ENCODE results near the gene NPAT. TPM values are rescaled to one million over a fixed set of nuclear protein-coding genes. Genes with fewer than 3 reads are reported as not detected.

The NPAT gene
- total RNA-seq, 1 donor from 2014 or later, result 6.9 TPM

GRCh38 chr11:108221911-108222573 is 396 bp downstream of the NPAT start:
- no peak for DNase-seq (ENCODE audit: low spot score)
- intact Hi-C loops (cut with DNase I), result loop anchor here (2.0 to 10.0 kb wide), 5 partner anchors 100 to 443 kb away; partner anchors contain the start of genes ACAT1, C11orf65, CUL5 and DDX10

GRCh38 chr11:108221371-108221770 is 1.1 kb downstream of the NPAT start:
- intact Hi-C loops (cut with DNase I), result loop anchor here (5.0 to 10.0 kb wide), 4 partner anchors 99 to 443 kb away; partner anchors contain the start of genes ACAT1, CUL5, DDX10 and POGLUT3
- DNase-seq (ENCODE audit: low spot score), result no peak

DNA sequence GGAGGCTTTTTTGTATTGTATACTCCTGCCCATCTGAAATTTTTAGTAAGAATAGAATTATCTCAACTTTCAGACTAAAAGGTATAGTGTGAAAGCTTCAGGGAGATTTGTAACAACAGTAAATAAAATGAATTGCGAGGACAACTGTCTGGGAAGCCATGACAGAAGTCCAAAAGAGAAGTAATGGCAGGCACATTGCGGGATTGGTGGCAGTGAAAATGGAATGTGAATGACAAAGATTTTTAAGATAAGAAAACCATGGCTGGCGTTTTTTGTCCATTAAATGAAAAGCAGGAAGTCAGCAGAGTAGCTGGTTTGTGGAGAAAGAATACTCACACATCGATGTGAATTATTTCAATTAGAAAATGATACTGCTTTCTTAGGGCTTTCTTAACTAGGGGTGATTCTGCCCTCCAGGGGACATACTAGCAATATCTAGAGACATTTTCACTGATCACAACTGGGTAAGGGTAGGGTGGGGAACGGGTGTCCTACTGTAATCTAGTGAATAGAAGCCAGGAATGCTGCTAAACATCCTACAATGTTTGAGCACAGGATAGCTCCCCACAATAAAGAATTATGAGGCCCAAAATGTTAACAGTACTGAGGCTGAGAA is 1.6 kb downstream of the NPAT start:
- intact Hi-C loops (cut with DNase I), result loop anchor here (5.0 to 10.0 kb wide), 4 partner anchors 99 to 444 kb away; partner anchors contain the start of genes ACAT1, CUL5, DDX10 and POGLUT3
- DNase-seq (ENCODE audit: low spot score), result no peak

GRCh38 chr11:108218912-108219783 is 3.3 kb downstream of the NPAT start:
- DNase-seq (ENCODE audit: low spot score), result no peak
- intact Hi-C loops (cut with DNase I), result no loop called here

- no peak for DNase-seq (ENCODE audit: low spot score)
- intact Hi-C loops (cut with DNase I), result no loop called here
These were observed 4.0 kb downstream of the NPAT start for GRCh38 chr11:108218455-108218854.

- intact Hi-C loops (cut with DNase I), result no loop called here
- DNase-seq (ENCODE audit: low spot score), result no peak
These were observed 5.5 kb downstream of the NPAT start for GRCh38 chr11:108216988-108217387.

DNA sequence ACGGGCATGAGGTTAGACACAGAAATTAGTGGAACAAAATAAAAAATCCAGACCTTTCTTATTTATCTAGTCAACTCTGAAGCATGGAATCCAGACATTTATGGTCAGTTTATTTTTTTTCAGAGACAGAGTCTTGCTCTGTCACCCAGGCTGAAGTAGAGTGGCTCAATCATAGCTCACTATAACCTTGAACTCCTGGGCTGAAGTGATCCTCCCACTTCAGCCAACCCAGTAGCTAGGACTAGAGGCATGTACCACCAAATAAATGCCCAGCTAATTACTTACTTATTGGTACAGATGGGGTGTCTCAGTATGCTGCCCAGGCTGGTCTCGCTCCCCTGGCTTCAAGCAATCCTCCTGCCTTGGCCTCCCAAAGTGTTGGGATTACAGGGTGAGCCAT is 8.7 kb downstream of the NPAT start:
- intact Hi-C loops (cut with DNase I), result no loop called here
- DNase-seq (ENCODE audit: low spot score), result no peak

DNA sequence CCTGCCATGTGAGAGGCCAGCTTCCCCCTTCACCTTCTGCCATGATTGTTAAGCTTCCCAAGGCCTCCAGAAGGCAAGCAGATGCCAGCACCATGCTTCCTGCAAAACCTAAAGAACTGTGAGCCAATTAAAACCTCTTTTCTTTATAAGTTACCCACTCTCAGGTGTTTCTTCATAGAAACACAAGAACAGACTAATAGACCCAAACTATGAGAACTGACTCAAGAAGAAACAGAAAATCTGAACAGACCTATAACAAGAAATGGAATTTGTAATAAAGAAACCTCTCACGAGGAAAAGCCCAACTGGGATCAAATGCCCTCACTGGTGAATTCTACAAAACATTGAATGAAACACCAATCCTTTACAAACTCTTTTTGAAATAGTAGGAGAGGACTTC is 12.0 kb downstream of the NPAT start:
- no peak for DNase-seq (ENCODE audit: low spot score)
- intact Hi-C loops (cut with DNase I), result no loop called here

DNA sequence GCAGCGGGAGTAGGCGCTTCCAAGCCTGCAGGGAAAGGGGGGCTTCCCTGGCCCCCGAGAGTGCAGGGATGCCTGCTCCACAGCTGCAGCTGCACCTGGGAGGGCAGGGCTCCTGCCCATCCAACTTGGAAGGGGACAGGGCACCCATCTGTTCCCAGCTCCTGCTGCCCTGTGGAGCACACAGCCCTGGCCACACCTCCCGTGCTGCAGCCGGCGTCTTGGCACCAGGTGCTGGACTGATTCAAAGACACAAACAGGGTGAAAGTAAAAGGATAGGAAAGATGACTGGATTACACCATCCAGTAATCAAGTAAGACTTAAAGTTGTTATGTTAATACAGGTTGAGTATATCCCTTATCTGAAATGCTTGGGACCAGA is 14.8 kb downstream of the NPAT start:
- DNase-seq (ENCODE audit: low spot score), result no peak
- intact Hi-C loops (cut with DNase I), result no loop called here

- intact Hi-C loops (cut with DNase I), result no loop called here
- DNase-seq (ENCODE audit: low spot score), result no peak
These were observed 15.3 kb downstream of the NPAT start for GRCh38 chr11:108206969-108207682.

DNA sequence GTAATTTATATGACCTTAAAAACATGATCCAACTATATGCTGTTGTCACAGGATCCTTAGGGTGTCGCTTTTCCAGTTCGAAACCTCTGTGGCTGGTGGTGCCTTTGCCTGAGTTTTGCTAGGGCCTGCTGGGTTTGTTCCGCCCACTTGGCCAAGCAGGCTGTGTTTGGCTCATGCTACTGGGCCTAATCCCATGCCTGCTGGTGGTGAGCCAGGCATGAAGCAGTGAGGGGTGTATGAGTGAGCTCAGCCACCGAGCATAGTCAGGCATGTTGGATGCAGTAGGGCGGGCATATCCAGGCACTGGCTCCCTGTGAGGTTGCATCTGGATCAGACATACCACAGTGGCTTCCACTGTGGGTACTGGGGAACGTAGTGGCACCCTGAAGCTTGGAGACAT is 16.3 kb downstream of the NPAT start:
- DNase-seq (ENCODE audit: low spot score), result no peak
- intact Hi-C loops (cut with DNase I), result no loop called here

- DNase-seq (ENCODE audit: low spot score), result no peak
- intact Hi-C loops (cut with DNase I), result no loop called here
These were observed 17.4 kb downstream of the NPAT start for GRCh38 chr11:108204929-108205499.

- intact Hi-C loops (cut with DNase I), result no loop called here
- no peak for DNase-seq (ENCODE audit: low spot score)
These were observed 18.1 kb downstream of the NPAT start for GRCh38 chr11:108204376-108204775.

DNA sequence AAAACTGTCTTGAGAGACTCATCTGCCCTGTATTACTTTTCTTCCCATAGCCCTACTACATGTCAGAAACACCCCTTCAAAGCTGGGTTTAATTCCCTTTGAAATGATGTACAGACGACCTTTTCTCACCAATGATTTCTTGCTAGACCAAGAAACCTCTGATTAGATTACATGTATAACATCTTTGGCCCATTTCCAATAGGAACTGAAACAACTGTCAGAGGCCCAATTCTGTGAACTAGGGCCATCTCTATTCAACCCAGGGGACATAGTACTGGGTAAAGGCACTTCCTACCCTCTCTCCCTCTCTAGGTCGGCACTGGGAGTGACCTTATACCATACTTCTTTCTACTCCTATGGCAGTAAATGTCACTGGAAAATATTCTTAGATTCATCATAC is 19.4 kb downstream of the NPAT start:
- intact Hi-C loops (cut with DNase I), result no loop called here
- DNase-seq (ENCODE audit: low spot score), result no peak

DNA sequence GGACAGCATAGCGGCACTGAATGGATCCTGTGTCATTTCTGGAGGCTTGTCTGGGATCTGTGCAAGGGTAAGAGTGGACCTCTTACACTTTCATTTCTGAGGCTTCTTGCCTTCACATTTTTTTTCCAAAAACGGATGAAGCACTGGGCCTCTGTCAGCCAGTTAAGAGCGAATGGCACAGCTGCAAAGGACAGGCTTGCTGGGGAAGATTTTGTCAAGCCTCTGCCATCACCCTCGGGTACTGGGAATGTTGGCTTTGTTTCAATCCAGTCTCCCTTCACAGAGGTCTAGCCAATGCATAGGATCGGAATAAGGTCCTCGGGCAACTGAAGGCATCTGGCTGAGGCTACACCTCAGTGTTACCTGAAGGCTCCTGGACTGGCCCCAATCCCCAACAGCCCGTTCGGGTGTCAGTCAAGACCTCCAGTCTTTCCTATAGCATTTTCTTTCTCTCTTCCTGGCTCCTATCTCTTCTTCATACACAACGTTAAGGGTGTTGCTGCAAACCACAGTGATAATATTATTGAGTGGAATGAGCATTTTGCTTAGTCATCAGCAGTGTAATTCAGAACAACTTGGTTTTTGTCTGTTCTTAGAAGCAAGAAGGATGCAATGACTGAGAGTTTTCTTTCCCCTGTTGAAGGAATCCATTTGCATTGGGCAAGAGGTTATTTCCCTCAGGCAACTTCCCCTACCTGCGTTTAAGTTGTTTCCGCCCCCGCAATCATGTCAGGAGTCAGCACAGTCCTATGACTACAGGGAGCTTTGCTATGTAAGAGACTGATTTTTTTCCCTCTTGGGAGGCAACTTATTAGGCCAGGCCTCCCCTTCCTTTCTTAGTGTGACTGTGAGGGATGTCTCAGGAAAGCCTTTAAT is 22.8 kb downstream of the NPAT start:
- intact Hi-C loops (cut with DNase I), result no loop called here
- no peak for DNase-seq (ENCODE audit: low spot score)

DNA sequence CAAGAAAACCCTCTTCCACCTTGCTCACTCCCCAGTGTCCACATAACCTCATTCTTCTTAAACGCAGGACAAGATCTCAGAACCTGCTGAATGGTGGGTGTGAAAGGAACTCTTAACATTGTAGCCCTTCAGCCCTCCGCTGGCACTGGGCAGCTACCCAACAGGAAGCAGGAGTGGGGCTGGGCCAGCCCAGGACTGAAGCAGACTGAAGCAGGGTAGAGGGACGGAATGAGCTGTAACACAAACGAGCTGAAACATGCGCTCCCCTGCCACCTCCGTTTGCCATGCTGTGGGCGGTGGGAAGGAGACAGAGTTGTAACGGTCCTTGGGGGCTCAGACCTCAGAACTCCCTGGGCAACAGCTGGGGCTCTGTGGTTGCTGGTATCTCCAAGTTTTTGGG is 23.6 kb downstream of the NPAT start:
- DNase-seq (ENCODE audit: low spot score), result no peak
- intact Hi-C loops (cut with DNase I), result no loop called here

GRCh38 chr11:108197351-108197750 is 25.1 kb downstream of the NPAT start:
- intact Hi-C loops (cut with DNase I), result no loop called here
- DNase-seq (ENCODE audit: low spot score), result no peak

- intact Hi-C loops (cut with DNase I), result no loop called here
- DNase-seq (ENCODE audit: low spot score), result no peak
These were observed 25.5 kb downstream of the NPAT start for GRCh38 chr11:108196901-108197300.

- no peak for DNase-seq (ENCODE audit: low spot score)
- intact Hi-C loops (cut with DNase I), result no loop called here
These were observed 28.7 kb downstream of the NPAT start for GRCh38 chr11:108193725-108194124.

All from cardiac septum (tissue), 1 donor.